ENCODE data around the gene ADAM11.

DNA sequence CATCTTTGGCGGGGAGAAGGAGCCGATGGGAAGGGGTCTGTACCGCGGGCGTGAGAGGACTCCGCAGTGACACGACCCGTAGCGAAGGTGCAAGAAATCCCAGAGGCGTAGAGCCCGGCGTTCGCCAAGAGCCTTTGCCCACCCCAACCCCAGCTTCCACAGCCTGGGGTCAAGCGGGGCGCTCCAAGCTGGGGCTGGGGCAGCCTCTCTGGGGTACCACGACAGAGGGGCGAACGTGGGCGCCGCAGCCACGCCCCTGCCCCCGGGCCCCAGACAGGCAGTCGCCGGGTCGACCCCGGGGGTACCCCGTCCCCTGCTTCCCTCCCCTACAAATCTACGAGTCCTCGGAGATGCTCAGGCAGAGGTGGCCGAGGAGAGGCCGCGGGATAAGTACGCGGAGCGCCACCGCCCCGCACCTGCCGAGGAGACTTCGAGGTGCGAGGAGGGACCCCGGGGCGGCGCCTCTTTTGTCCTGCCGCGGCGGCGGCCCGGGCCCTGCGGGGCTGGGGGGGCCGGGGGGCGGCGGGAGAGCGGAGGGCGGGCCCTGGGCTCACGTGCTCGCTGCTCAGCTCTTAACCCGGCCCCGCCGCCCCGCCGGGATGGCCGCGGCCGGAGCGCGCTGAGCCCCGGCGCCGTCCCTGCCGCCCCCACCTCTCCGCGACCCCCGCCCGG, at the start of gene ADAM11:
- TF ChIP-seq, protein P1, sequence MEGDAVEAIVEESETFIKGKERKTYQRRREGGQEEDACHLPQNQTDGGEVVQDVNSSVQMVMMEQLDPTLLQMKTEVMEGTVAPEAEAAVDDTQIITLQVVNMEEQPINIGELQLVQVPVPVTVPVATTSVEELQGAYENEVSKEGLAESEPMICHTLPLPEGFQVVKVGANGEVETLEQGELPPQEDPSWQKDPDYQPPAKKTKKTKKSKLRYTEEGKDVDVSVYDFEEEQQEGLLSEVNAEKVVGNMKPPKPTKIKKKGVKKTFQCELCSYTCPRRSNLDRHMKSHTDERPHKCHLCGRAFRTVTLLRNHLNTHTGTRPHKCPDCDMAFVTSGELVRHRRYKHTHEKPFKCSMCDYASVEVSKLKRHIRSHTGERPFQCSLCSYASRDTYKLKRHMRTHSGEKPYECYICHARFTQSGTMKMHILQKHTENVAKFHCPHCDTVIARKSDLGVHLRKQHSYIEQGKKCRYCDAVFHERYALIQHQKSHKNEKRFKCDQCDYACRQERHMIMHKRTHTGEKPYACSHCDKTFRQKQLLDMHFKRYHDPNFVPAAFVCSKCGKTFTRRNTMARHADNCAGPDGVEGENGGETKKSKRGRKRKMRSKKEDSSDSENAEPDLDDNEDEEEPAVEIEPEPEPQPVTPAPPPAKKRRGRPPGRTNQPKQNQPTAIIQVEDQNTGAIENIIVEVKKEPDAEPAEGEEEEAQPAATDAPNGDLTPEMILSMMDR (IDR thresholded peaks at IDR 0.05): no peak
- no peak for TF ChIP-seq POLR2A (IDR thresholded peaks at IDR 0.05)

All from adrenal gland (tissue), 5 donors.